ENCODE results near the gene ARL5C.

Gene ARL5C

DNA sequence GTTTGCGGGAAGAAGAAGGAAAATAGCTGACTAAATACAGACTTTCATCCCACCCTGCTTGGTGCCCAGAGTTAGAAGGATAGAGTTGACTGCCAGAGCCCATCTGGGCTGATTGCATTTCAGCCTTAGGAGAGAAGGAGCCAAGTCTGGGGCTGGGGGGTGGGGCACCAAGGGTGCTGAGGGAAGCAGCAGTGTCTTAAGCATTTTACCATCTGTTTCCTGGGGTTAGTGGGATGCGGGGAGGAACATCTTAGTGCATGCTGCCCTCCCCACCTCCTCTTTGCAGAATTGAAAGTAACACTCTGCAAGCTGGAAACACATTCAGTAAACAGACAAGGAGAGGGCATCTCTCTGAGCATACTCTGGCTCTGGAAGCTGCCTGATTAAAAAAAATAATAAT lies 1.5 kb upstream of the ARL5C start:
- DNase-seq (ENCODE audit: low spot score): no peak

DNA sequence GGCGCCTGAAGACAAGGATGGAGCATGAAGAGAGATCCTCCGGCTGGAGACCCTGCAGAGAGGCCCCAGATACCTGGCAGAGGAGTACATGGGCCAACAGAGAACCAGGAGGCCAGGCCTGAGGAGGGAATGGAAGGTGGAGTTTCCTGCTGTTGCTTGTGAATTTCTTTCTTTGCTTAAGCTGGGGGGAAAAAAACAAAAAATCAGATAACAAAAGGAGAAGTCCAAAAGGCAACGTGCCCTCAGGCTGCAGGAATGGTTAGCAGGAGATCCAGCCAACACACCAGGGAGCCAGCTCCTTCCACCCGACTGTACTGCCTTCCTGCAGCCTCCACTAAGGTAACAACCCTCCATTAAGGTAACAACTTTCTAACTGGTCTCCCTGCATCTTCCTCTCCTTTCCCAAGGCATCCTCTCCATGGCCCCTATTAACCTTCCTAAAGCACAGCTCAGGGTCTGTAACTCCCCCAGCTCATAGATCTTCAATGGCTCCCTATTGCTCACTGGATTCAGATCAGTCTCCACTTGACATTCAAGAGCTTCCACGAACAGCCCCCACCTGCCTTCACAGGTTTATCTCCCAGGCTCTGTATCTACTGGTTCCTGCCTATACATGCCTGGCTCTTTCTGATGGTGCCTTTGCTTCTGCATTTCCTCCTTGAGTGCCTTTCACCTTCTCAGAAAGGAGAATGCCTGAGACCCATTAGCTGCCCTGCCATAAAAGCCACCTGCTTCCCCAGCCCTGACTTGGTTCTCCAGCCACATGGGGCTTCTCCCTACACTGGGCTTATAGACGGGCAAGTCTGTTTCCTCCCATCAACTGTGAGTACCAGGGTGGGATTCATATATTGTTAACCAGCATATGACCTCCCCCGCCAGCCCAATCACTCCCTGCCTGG lies 725 bp upstream of the ARL5C start:
- no peak for DNase-seq (ENCODE audit: low spot score)

- DNase-seq (ENCODE audit: low spot score): no peak
Observed at GRCh38 chr17:39165178-39165840, 652 bp downstream of the ARL5C start.

DNA sequence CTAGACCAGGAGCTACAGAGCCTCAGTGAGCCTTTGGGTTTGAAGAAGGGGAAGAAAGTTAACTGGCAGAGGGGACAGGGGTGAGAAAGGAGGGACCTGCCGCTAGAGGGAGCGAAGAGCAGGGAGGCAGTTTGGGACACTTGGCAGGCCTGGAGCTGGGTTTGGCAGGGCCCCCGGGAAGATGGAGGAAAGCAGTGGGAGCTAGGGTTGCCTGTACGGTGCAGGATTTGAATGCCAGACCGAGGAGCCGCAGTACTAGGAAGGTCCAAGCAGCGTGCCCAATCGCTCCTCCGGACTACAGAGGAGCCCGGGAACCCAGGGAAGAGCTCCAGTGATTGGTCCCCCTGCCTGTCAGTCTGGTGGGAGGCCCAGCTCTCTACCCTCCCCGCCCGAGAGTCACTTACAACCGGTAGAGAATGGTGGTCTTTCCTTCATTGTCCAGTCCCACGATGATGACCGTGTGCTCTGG lies 1.3 kb downstream of the ARL5C start:
- DNase-seq (ENCODE audit: low spot score): peak; percentile 80

GRCh38 chr17:39161962-39162361 lies 4.0 kb downstream of the ARL5C start:
- no peak for DNase-seq (ENCODE audit: low spot score)

DNA sequence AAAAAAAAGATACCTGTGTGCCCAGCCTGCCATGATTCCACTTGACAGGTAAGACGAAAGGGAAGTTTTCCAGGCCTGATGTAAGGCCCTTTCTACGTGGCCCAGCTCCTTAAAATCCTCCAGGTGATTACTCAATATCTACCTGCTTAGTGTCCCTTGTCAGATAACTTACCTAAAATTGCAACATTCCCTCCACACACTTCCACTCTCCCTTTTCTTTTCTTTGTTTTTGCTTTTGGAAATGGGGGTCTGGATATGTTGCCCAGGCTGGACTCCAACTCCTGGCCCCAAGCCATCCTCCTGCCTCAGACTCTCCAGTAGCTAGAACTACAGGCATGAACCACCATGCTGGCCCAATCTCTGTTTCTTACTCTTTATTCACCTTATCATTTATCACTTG lies 7.3 kb downstream of the ARL5C start:
- no peak for DNase-seq (ENCODE audit: low spot score)

DNA sequence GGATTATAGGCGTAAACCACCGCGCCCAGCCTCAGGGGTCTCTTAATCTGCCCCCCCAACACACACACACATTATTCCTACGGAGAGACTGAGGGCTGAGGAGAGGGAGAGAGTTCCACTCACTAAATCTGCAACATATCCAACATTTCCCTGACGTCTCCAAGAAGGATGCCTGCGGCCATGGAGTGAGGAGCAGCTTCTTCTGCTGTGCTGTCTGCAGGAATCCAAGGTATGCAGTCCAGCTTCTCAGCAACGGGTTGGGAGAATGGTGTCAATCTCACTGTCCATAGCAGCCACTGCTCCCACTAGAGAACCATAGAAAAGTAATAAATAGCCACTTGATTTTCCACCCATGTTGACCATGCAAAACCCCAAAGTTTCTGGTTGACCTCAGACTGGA lies 9.5 kb downstream of the ARL5C start:
- no peak for DNase-seq (ENCODE audit: low spot score)

DNA sequence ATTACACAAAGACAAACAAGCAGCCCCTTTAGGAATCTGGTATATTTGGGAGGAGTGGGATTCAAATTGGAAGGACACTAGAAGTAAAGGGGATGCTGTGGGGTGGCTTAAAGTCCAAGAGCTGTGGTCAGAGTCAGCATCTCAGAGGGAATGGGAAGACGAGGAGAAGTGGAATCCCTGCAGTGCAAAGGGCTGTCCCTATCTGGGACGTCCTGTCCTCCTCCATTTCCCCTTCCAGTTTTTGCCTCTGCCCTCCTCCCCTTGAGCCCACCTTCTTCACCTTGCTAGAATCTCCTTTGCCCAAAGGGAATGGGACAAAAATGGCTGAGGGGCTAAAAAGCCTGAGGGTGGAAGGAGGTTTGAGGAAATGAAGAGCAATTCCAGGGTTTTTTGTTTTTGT lies 10.3 kb downstream of the ARL5C start:
- no peak for DNase-seq (ENCODE audit: low spot score)

GRCh38 chr17:39153599-39154051 lies 12.3 kb downstream of the ARL5C start:
- peak; percentile 91 for DNase-seq (ENCODE audit: low spot score)

- no peak for DNase-seq (ENCODE audit: low spot score)
Observed at GRCh38 chr17:39151943-39152818, 13.8 kb downstream of the ARL5C start.

DNA sequence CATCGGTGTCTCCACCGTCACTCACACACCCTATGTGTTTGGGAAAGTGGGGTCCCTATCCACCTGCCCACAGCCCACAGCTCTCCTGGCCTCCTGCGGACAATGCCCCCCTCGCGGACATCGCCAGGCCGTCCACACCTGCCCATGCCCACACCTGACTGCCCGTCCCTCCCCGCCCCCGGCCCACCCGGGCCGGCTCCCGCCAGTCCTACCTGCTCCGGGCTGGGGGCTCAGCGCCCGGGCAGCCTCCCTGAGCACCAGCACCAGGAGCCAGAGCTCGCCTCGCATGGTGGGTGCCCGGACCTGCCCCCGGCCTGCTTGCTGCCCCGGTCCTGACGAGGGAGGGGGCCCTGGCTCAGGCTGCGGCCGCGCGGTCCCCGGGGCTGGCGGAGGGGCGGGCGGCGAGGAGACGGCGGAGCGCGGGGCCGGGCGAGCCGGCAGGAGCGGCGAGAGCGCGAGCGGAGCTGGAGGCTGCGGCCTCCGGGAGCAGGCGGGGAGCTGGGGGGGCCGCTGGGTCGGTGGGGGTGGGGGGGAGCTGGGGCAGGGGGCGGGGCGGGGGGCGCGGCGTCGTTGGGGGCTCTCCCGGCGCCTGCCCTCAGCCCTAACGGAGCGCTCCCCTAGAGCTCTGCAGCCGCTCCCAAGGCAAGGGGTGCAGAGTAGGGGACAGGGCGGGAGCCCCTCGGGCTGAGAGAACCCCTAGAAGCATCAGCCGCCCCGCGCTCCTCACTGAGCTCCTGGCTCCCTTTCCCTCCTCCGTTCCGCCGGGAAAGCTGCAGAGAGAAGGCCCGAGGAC lies 14.6 kb downstream of the ARL5C start, which contains the start of gene PLXDC1:
Gene PLXDC1 (minus strand): TSS at position 488 of the 793 bp plus-strand sequence. CDS start 200 bp downstream, at position 288.
- DNase-seq (ENCODE audit: low spot score): no peak

GRCh38 chr17:39150795-39151149 lies 15.2 kb downstream of the ARL5C start:
- DNase-seq (ENCODE audit: low spot score): no peak

GRCh38 chr17:39150104-39150634 lies 15.8 kb downstream of the ARL5C start:
- DNase-seq (ENCODE audit: low spot score): no peak

GRCh38 chr17:39147221-39148185 lies 18.5 kb downstream of the ARL5C start:
- no peak for DNase-seq (ENCODE audit: low spot score)

DNA sequence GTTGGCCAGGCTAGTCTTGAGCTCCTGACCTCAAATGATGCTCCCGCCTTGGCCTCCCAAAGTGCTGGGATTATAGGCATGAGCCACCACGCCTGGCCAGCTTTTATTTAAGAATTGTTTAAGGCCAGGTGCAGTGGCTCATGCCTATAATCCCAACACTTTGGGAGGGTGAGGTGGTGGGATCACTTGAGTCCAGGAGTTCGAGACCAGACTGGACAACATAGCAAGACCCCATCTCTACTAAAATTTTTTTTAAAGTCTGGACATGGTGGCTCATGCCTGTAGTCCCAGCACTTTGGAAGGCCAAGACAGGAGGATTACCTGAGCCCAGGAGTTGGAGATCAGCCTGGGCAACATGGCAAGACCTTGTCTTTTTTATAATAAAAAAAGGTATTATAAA lies 19.7 kb downstream of the ARL5C start:
- no peak for DNase-seq (ENCODE audit: low spot score)

GRCh38 chr17:39145143-39145542 lies 20.8 kb downstream of the ARL5C start:
- DNase-seq (ENCODE audit: low spot score): no peak

- DNase-seq (ENCODE audit: low spot score): peak; percentile 84
Observed at GRCh38 chr17:39144416-39144840, 21.5 kb downstream of the ARL5C start.

GRCh38 chr17:39143552-39144093 lies 22.3 kb downstream of the ARL5C start:
- no peak for DNase-seq (ENCODE audit: low spot score)

GRCh38 chr17:39141915-39142664 lies 23.9 kb downstream of the ARL5C start:
- DNase-seq (ENCODE audit: low spot score): no peak

Measured in kidney tubule cell (primary cell).